Esophagus muscularis mucosa (tissue), 3 donors: ENCODE results near the gene ATP2B2.

ENCODE experiments used
- EP300 ChIP-seq: sonication (generic); formaldehyde crosslinking; IDR thresholded peaks from one replicate; pipeline ENCODE4 v1.6.1; 2017; ENCODE audit warnings: antibody characterized with exemption
- TF ChIP-seq, protein P1 (sequence below), 3 experiments: fragments of 200-600 bp in 2 of 3; fragments of 450-650 bp in 1 of 3; sonication (generic) in 2 of 3; IDR thresholded peaks; one replicate each; pipeline ENCODE4 v1.5.1; 2017 to 2019; ENCODE audit warnings: antibody characterized with exemption in 3 of 3, mild to moderate bottlenecking in 2 of 3, moderate library complexity in 1 of 3

DNA sequence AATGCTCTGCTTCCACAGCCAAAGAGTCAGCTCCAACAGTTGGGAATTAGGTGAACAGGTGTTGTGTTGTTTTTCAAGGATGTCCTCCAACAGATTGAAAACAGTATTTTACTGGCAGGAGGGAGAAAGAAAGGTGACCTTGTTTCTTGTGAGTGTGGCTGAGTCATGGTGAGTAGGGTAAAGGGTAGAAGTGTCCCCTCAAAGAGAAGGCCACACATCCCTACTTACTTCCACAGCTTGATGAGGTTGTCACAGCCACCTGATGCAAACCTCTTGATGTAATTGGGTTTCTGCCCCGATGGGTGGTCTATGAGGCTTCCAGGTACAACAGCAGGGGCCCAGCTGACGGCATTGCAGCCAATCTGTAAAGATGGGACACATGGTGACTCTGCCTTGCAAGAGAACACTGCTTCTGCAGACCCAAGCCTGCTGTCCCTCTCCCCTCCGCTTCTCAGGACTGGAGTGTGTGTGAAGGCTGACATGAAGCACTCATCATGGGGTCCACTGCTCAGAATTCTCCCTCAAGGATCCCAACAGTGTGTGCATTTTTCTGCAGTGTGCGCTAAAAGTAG is 200.0 kb downstream of the ATP2B2 start:
- TF ChIP-seq, protein P1, sequence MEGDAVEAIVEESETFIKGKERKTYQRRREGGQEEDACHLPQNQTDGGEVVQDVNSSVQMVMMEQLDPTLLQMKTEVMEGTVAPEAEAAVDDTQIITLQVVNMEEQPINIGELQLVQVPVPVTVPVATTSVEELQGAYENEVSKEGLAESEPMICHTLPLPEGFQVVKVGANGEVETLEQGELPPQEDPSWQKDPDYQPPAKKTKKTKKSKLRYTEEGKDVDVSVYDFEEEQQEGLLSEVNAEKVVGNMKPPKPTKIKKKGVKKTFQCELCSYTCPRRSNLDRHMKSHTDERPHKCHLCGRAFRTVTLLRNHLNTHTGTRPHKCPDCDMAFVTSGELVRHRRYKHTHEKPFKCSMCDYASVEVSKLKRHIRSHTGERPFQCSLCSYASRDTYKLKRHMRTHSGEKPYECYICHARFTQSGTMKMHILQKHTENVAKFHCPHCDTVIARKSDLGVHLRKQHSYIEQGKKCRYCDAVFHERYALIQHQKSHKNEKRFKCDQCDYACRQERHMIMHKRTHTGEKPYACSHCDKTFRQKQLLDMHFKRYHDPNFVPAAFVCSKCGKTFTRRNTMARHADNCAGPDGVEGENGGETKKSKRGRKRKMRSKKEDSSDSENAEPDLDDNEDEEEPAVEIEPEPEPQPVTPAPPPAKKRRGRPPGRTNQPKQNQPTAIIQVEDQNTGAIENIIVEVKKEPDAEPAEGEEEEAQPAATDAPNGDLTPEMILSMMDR (IDR thresholded peaks at IDR 0.05): no peak
- TF ChIP-seq EP300: no peak
